AG09319 (cell line): ENCODE results near the gene PARD3.
"Not testable (repeated sequence)": the region's sequence is repeated elsewhere in the genome, so short reads cannot be mapped to it uniquely, and the experiment has no call there.

Experiments
- DNase-seq: peaks from one replicate; pipeline ENCODE4 v3.0.0-alpha.2; 2010; ENCODE audit warnings: low read depth; ENCODE audit errors: extremely low read depth
- TF ChIP-seq, protein P1 (sequence below): IDR thresholded peaks from 2 replicates; pipeline ENCODE4 v1.5.1; 2011; ENCODE audit warnings: low read depth, mild to moderate bottlenecking, inconsistent platforms, low read length, moderate library complexity

Gene PARD3

DNA sequence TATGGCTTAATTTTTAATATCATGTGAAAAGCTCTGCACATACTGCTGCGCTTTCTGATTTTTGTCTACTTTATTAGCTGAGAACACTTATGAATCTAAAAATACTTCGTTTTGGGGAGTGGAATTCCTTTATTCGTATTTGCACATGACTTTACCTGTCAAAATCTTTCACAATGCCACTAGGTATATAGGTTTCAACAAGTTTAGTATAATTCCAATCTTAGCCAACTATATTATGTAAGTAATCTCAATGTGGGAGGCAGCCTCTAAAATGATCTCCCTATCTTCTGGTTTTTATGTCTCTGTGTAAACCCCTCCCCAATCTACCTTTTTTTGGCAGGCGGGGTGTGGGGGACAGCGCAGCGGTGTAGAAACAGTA, 55.3 kb downstream of the PARD3 start:
- TF ChIP-seq, protein P1, sequence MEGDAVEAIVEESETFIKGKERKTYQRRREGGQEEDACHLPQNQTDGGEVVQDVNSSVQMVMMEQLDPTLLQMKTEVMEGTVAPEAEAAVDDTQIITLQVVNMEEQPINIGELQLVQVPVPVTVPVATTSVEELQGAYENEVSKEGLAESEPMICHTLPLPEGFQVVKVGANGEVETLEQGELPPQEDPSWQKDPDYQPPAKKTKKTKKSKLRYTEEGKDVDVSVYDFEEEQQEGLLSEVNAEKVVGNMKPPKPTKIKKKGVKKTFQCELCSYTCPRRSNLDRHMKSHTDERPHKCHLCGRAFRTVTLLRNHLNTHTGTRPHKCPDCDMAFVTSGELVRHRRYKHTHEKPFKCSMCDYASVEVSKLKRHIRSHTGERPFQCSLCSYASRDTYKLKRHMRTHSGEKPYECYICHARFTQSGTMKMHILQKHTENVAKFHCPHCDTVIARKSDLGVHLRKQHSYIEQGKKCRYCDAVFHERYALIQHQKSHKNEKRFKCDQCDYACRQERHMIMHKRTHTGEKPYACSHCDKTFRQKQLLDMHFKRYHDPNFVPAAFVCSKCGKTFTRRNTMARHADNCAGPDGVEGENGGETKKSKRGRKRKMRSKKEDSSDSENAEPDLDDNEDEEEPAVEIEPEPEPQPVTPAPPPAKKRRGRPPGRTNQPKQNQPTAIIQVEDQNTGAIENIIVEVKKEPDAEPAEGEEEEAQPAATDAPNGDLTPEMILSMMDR = no peak
- no peak for DNase-seq

DNA sequence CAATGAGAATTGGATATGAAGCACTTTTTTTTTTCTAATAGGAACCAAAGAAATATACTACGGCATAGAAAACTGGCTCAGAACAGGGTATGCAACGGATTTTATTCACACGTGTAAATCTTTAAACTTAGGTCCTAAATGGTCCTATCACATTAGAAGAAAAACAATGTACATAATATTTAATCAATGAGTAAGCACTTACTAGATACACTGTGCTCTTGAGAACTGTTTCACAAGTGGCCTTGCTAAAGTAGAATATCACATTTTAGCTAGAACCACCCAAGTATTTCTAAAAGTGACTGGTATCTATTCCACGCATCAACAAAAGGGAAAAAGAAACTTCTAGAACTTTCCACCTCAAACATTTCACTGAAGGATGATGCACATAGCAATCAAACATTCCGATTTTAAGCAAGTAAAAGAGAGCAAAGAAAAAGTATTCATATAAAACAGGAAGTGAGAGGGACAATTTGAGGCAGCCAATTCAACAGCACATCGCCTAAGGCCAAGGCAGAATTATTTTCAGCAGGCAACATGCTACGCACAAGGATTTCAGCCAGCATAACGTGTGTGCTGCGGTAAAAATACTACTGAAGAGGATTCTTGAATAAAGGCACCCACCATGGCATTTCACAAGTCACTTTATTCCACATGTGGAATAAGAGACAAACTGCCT, 55.8 kb downstream of the PARD3 start:
- DNase-seq = no peak
- TF ChIP-seq, protein P1 = no peak

DNA sequence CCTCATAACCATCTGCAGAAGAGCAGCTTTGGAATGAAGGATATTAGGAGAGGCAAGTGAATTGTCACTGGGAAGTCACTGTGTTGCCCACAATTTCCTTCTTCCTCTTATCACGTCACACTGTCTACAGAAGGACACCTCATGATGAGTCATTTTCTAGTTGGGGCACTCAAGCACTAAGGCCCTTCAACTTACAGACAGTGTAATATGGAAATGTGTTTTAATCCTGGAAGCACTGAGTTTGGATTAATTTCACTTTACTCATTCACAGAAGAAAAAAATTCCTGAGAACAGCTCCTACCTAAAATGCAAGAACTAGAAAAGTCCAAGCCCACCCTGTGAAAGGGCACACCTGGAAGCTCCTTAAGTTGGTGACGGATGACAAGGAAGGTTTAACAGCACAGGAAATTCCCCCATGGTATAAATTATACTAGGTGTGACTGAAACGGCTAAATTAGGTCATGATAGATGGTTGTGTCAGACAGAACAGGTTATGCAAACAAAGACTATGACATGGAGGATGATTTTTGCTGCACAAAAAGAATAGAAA, 56.6 kb downstream of the PARD3 start:
- TF ChIP-seq, protein P1 = no peak
- DNase-seq = no peak

DNA sequence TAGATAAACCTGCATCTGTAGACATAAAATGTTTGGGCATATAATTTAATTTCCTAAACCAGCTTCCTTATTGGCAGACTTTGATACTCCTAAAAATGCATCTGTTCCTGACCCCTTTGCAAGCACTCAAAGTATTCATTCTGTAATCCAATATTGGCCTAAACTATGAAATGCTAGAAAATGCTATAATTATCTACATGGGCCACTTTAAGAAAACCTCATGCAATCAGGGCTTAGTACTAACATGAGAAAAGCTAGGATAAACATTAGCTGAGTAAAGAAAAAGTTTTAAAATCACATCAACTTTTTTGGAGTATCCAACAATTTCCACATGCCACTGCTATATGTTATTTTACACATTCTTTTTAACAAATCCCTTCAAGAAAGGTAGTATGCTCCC, 57.2 kb downstream of the PARD3 start:
- TF ChIP-seq, protein P1 = no peak
- DNase-seq = no peak

DNA sequence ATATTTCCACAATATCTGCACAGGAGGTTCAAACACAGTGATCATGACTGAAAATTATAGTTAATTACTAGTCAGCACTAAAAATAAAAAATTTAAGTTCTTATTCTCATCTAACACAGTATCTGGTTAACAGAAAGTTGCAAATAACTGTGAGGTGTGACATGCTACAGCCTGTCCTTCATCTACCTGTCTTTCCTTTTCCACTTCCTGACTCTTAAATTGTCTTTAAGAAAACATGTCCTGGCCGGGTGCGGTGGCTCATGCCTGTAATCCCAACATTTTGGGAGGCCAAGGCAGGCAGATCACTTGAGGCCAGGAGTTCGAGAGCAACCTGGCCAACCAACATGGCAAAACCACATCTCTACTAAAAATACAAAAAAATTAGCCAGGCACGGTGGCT, 57.9 kb downstream of the PARD3 start:
- not testable (repeated sequence) for DNase-seq

DNA sequence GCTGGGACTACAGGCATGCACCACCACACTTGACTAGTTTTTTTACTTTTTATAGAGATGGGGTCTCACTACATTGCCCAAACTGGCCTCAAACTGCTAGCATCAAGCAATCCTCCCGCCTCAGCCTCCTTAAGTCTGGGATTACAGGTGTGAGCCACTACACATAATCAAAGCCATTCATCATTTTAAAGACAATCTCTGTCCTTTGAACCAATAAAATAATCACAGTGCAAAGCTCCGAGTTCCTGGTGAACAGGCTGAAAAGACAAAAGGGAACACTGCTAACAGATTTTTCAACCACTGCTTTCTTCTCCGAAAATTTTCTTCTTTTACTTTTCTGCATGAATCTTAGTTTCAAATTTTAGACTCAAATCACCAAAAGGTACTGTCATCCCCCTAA, 58.5 kb downstream of the PARD3 start:
- TF ChIP-seq, protein P1 = no peak
- no peak for DNase-seq

DNA sequence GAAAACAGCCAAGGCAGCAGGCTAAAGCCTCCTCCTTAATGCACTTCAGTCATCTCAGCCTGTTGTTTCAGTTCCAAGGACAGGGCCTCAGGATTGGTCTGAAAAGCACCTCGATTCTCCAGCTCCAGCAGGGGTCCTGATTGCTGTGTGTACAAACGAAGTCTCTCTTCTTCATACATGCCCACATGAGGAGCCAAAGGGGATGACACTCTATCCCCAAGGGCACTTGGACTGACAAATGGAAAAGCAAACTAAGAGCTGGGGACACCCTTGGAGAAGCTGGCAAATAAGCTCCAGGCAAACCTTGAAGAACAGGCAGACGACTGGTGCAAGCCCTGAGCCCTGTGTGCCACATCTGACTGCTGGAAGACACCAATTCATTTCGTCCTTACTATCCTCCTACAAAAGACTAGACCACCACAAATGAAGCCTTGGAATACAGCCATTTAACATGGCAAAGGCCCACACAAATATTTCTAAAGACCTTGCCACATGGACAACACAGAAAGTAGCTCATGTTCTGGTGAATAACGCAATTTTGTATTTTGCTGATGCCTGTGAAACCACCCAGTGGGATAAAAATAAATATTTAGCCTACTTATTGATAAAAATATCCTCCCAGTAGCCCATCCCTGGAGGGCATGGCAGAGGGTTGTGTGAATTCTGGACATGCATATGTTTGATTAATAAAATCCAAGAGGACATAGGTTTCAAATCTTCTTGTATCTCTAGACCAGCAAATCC, 61.9 kb downstream of the PARD3 start:
- no peak for DNase-seq

More for the DNA sequence above, 61.9 kb downstream of the PARD3 start:
- TF ChIP-seq, protein P1 = no peak
